Subcutaneous adipose tissue (tissue), 4 donors: ENCODE results near the gene ATP13A4. TPM values are rescaled to one million over a fixed set of nuclear protein-coding genes. Genes with fewer than 3 reads are reported as not detected.

ENCODE experiments used
- CTCF ChIP-seq: fragments of 450-650 bp; IDR thresholded peaks from one replicate; pipeline ENCODE4 v1.5.1; 2016; ENCODE audit warnings: low read depth, mild to moderate bottlenecking, control low read depth, antibody characterized with exemption, moderate library complexity
- total RNA-seq, 4 donors: library from RNA; depleted of rRNA; stranded (reverse); fragments of >200 nt; gene quantifications; one replicate each; pipeline ENCODE4 v1.1.0, GENCODE V29; 2016

Gene ATP13A4
- total RNA-seq, 4 donors from 2014 or later, result 0.66 to 1.2 TPM; not detected in 2

- TF ChIP-seq CTCF, result no peak
Observed at GRCh38 chr3:193375614-193376013, 179.1 kb downstream of the ATP13A4 start.

- TF ChIP-seq CTCF, result no peak
Observed at GRCh38 chr3:193372783-193373182, 181.9 kb downstream of the ATP13A4 start.

- TF ChIP-seq CTCF, result no peak
Observed at GRCh38 chr3:193367868-193368267, 186.8 kb downstream of the ATP13A4 start.

GRCh38 chr3:193357291-193357690 is 197.4 kb downstream of the ATP13A4 start:
- no peak for TF ChIP-seq CTCF

- TF ChIP-seq CTCF, result no peak
Observed at GRCh38 chr3:193354423-193354822, 200.3 kb downstream of the ATP13A4 start.

Other genes starting within 250 kb of the ATP13A4 start
- not detected for gene ATP13A5, start 176.1 kb downstream of the ATP13A4 start, total RNA-seq
- gene OPA1, start 38.3 kb upstream of the ATP13A4 start, total RNA-seq, result 10 to 100 TPM; 44.4 to 68.5 (median 58.0) TPM